Mammary epithelial cell (primary cell): ENCODE data around the gene PXYLP1.

Experiments used
- CTCF ChIP-seq, 2 donors: IDR thresholded peaks in 1 of 2; conservative IDR thresholded peaks in 1 of 2; 2 replicates each; pipeline ENCODE4 v1.5.1; 2011 to 2012; ENCODE audit warnings: inconsistent platforms in 2 of 2, low read length in 2 of 2, mild to moderate bottlenecking in 2 of 2, control low read depth in 1 of 2, low read depth in 1 of 2; ENCODE audit not compliant: insufficient read depth in 1 of 2; ENCODE audit errors: extremely low read depth in 1 of 2
- EZH2 ChIP-seq: IDR thresholded peaks from 2 replicates; pipeline ENCODE4 v1.6.1; 2012; ENCODE audit warnings: low read length, inconsistent platforms, borderline replicate concordance

- TF ChIP-seq CTCF (conservative IDR thresholded peaks at IDR 0.05 in 1 of 2, IDR thresholded peaks at IDR 0.05 in 1 of 2; ENCODE audit: extremely low read depth in 1 of 2, insufficient read depth in 1 of 2, low read depth in 1 of 2, low read length in 2 of 2) (no peak), EZH2 (no peak)
Measured at GRCh38 chr3:141307351-141308059, 75.9 kb downstream of the PXYLP1 start.
